HG03064 (cell line): ENCODE data around the gene NF2.
"Not testable (repeated sequence)": the region's sequence is repeated elsewhere in the genome, so short reads cannot be mapped to it uniquely, and the experiment has no call there.

Experiments used
- ATAC-seq: cut with Tn5 transposase; IDR thresholded peaks from one replicate; pipeline ENCODE4 v1.9.1; 2021; ENCODE audit warnings: low read depth; ENCODE audit not compliant: unreplicated experiment

NF2 gene

DNA sequence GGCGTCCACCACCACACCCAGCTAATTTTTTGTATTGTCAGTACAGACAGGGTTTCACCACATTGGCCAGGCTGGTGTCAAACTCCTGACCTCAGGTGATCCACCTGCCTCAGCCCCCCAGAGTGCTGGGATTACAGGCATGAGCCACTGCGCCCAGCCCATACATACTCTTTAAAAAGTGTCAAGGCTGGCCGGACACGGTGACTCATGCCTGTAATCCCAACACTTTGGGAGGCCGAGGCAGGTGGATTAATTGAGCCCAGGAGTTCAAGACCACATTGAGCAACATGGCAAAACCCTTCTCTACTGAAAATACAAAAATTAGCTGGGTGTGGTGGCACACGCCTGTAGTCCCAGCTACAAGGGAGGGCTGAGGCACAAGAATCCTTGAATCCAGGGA, 9.0 kb upstream of the NF2 start:
- ATAC-seq: not testable (repeated sequence)

DNA sequence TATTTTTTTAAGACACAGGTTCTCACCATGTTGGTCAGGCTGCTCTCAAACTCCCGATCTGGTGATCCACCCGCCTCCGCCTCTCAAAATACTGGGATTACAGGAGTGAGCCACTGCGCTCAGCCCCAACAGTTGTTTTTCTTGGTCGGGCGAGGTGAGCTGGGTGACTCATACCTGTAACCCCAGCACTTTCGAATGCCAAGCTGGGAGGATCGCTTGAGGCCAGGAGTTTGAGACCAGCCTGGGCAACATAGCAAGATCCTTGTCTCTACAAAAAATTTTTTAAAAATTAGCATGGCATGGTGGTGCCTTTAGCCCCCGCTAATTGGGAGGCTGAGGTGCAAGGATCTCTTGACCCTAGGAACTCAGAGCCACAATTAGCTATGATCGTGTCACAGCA, 7.0 kb upstream of the NF2 start:
- ATAC-seq: no peak

DNA sequence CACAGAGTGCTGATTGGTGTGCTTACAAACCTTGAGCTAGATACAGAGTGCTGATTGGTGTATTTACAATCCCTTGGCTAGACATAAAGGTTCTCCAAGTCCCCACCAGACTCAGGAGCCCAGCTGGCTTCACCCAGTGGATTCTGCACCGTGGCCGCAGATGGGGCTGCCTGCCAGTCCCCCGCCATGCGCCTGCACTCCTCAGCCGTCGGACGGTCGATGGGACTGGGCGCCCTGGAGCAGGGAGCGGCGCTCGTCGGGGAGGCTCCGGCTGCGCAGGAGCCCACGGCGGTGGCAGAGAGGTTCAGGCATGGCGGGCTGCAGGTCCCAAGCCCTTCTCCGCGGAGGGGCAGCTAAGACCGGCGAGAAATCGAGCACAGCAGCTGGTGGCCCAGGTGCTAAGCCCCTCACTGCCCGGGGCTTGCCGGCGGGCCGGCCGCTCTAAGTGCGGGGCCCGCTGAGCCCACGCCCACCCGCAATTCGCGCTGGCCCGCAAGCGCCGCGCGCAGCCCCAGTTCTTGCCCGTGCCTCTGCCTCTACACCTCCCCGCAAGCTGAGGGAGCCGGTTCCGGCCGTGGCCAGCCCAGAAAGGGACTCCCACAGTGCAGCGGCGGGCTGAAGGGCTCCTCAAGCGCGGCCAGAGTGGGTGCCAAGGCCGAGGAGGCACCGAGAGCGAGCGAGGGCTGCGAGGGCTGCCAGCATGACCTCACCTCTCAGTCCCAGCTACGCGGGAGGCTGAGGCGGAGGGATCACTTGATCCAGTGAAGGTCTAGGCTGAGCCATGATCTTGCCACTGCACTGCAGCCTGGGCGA, 5.4 kb upstream of the NF2 start:
- not testable (repeated sequence) for ATAC-seq

DNA sequence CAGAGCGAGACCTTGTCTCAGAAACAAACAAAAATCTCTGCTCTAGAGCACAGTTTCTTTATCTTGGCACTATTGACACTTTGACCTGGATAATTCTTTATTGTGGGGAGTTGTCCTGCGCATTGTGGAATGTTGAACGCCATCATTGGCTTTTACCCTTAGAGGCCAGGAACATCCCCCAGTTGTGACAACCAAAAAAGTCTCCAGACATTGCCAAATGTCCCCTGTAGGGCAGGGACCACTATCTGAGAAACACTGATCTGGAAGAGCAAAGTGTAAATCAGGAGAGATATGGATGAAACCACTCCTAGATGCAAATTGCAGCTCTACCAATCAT, 4.8 kb upstream of the NF2 start:
- ATAC-seq: no peak

DNA sequence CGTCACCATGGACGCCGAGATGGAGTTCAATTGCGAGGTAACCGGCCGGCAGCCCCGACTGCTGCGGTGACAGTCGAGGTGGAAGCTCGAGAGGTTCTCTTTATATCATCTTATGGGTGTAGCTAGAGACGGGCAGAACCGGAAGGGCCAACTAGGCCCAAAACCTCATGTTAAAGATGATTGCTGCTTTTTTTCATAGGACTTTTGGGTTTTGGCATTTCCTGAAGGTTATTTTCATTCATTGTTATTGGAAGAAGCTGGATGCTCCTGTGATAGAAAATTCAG, 585 bp downstream of the NF2 start:
- no peak for ATAC-seq

DNA sequence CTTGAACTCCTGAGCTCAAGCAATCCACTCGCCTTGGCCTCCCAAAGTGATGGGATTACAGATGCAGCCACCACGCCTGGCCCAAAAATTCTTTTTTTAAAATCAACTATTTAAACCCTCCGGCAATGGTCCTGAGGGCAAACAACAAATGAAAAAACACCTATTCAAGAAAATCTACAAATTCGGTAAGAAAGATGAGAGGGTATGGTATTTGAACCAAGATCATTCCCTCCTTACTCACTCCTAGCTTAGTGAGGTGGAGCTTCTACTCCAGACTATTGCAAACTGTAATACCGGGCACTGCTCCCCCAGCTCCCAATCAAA, 2.1 kb downstream of the NF2 start:
- ATAC-seq: no peak

DNA sequence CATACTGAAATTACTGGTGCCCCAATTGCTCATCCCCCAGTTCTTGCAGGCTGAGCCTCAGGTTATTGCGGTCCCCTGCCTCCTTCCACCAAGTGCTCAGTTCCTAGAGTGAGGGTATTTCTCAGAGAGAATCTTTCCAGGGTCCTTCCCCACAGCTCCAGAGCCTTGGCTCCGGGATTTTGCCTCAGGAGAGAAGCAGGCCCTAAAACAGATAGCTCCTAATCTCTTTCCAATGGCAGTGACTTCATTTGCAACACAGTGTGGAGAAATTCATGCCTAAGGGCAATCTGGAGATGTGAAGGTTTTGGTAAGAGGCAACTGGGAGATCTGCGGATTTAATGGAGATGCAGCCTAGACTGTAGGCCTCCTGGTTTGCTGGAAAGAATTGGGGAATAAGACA, 2.9 kb downstream of the NF2 start:
- no peak for ATAC-seq

DNA sequence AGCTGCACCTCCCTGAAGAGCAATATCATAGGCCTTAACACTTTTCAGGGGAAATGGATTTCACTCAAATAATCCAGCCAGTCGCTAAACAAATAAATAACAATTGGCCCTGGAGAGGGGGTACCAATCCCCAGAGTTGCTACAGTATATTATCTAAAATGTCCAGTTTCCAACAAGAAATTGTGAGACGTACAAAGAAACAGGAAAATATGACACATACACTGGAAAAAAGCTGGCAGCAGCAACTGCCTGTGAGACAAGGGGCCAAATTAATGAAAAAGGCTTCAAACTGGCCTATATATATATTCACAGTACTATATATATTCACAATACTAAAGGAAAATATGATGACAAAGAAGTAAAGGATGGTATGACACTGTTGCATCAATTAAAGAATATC, 4.0 kb downstream of the NF2 start:
- no peak for ATAC-seq

DNA sequence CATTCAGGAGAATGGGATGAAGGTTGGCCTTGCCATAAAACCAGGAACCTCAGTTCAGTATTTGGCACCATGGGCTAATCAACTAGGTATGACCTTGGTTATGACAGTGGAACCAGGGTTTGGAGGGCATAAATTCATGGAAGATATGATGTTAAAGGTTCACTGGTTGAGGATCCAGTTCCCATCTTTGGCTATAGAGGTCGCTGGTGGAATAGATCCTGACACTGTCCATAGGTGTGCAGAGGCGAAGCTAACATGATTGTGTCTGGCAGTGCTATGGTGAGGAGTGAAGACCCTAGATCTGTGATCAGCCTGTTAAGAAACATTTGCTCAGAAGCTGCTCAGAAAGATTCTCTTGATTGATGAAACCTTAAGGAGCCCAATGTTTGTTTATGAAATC, 5.7 kb downstream of the NF2 start:
- no peak for ATAC-seq

DNA sequence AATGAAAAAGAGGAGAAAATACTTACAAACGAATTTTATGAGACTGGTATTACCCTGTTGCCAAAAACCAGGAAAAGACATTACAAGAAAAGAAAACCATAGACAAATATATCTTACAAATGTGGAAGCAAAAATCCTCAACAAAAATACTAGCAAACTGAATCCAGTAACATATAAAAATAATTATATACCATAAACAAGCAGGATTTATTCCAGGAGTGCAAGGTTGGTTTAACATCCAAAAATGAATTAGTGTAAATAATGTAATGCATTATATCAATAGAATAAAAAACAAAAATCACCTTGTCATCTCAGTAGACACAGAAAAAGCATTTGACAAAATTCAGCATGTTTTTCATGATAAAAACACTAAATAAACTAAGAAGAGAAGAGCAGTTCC, 7.3 kb downstream of the NF2 start:
- no peak for ATAC-seq

DNA sequence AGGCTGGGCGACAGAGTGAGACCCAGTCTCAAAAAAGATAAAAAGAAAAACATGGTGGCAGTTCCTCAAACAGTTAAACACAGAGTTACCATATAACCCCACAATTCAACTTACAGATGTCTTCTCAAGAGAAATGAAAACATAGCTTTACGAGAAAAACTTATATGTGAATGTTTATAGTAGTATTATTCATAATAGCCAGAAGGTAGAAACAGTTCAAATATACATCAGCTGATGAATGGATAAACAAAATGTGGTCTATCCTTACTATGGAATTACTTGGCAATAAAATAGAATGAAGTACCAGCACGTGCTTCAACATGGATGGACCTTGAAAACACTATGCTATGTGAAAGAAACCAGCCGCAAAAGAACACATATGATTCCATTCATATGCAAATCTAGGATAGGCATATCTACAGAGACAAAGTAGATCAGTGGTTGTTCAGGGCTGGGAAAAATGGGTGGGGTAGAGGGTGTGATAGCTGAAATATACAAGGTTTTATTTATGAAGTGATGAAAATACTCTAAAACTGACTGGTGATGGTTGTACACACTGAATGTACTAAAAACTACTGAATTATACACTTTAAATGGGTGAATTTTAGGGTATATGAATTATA, 12.4 kb downstream of the NF2 start:
- no peak for ATAC-seq

DNA sequence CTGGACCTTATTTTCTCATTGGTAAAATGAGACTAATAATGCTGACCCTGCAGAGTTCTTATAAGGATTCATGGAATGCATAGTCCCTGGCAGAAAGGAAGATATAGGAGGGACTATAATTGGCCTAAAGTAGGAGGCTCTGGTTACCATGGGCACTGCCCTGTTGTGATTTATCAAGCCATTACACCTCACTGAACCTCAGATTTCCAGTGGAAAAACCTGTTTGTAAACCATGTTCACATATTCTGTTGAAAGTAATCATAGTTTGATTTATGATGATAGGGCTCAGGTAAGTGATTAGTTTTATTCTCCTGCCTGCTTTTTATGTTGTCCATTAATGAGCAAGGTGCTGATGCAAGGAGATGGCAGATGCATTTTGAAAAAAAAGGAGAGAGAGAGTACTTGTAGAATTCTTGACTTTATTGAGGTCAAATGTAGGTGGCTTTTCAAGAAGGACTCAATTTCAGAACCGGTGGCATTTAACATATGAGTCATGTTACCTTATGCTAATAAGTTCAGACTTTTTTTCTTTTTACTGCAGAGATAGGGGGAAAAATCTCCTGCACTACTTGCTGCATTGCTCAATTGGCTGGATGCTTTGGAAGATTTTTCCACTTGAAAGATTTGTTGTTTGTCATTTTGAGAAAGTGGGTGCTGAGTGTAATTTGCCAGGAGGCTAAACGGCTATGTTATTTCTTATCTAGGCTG, 14.6 kb downstream of the NF2 start:
- ATAC-seq: no peak

DNA sequence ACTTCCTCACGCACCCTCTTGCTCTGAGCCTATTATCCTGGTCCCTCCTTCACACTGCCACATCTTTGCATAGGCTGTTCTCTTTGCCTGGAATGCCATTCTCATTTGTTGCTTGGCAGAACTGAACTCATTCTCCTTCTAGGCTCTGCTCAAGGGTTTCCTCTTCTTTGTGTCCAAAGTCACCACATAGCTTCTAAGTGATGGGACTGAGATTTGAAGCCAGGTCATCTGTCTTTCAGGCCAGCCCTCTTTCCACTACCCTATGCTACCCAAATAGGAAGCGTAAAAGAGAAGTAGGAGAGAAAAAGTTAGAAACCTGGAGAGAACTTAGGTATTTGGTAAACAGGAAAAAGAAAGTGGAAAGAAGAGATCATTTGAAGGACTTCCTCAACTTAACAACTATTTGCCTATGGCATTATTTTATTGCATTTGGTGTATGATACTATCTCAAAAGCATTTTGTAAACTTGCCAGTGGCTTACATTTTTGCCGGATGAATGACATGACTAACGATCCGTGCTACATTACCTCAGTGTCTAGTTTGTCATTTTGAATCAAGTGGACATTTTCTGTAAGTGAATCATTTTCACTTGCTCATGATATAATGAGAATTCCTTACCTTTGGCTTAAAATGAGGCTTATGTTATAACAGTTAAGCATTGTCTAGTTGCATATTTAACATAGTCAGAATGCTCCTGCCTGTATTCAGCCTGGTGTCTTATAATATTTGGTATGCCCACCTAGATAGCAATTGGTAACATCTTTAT, 18.5 kb downstream of the NF2 start:
- no peak for ATAC-seq

DNA sequence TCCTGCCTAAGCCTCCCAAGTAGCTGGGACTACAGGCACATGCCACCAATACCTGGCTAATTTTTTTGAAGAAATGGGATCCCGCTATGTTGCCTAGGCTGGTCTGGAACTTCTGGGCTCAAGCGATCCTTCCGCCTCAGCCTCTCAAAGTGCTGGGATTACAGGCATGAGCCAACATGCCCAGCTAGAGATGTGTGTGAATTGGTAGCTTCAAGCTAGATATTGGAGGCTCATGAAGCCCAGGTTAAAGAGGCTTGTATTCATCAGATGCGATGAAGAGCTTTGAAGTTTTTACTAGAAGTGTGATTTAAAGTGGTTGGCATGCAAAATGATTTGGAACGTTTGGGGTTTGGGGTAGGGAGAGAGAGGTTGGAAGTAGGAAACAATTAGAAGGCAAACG, 19.6 kb downstream of the NF2 start:
- ATAC-seq: no peak

DNA sequence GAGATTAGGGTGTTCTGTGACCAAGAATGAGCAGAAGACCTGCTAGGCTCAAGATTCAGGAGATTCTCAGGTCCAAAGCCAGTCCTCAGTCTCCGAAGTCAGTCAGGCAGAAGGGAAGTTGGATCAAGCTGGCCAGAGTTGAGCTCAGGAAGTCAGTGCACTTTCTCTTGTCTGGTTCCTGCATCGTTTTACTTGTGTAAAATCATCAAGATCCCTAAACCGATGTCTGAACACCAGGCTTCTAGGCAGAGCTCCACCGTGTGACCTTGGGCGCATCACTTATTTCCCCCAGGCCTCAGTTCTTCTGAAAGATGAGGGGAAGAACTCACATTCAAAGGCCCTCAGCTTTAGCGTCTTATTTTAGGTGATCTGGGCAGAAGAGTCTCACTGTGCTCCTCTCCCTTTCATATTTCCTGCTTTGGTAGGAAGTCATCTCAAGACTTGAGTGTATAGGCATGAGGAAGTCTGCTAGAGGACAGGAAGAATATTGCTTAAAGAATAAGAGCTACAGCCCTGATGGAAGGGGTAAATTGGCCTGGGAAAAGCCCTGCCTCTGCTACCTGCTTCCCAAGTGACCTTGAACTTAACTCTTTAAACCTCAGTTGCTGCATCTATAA, 20.2 kb downstream of the NF2 start:
- no peak for ATAC-seq

DNA sequence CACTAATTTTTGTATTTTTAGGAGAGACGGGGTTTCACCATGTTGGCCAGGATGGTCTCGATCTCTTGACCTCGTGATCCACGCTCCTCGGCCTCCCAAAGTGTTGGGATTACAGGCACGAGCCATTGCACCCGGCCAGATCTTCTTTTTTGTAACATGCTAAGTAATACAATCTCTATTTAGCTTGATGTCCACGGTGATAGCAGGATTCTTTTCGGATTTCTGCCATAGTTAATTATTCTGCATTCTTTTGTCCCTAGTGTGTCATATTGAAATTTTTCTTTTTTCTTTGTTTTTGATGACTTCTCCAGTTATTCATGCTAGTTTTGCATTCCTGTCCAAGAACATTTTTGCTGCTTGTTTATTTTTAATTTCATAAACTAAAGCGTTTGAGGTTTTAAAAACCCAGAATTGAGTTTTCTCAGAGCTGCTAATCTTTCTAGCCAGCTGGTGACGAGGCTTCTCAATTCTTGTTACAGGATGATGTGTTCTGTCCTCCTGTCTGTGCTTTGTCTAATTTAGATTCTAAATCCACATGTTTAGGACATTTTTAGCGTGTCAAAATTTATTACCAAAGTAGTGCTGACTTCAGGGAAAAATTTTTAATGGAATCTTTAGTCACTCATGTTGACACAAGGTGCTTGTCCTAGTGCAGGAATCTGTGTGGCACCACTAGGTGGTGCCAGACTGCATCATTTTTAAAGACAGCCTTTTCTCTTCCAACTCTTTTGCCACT, 21.8 kb downstream of the NF2 start:
- no peak for ATAC-seq

DNA sequence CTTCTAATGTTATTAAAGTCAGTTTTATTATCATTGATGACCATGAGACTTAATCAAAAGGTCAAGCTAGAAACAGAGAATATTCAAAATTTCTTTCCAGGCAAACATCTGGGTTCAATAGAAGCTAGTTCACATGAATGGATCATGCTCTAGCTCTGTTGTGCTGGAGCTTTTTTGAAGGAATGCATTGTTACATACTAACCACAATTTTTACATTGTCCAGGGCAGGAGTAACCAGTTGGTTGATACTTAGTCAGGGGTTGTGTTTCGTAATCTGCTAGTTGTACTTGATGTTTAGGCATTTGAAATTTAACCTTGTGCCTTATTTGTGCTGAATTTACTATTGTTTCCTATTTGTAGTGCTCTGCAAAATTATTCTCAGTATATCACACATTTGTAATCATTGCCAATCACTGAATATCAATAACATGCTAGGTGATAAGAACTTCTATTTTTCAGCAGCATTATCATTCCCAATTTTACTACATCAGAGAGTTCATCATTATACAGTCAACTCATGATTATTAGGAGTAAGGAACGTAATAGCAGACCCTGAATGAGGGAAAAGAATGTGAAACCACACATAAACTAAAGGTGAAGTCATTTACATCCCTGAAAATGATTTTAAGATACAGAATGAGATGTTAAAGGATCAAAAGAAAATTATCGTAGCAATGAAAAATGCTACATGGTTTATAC, 23.2 kb downstream of the NF2 start:
- no peak for ATAC-seq

DNA sequence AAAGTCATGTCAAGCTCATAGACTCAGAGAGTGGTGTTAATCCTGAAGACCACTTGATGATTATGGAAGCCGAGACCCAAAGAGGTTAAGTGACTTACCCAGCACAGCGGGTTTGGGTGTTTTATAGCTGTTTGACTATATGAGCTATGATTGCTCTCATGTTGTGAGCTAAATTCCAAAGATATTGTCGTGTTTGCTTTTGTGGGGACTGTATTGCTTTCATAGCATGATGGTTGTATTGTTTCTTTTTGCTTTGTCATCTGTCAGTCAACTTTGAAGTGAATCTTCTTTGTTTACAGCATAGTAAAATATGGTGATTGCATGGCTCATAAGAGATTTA, 23.7 kb downstream of the NF2 start:
- ATAC-seq: no peak

DNA sequence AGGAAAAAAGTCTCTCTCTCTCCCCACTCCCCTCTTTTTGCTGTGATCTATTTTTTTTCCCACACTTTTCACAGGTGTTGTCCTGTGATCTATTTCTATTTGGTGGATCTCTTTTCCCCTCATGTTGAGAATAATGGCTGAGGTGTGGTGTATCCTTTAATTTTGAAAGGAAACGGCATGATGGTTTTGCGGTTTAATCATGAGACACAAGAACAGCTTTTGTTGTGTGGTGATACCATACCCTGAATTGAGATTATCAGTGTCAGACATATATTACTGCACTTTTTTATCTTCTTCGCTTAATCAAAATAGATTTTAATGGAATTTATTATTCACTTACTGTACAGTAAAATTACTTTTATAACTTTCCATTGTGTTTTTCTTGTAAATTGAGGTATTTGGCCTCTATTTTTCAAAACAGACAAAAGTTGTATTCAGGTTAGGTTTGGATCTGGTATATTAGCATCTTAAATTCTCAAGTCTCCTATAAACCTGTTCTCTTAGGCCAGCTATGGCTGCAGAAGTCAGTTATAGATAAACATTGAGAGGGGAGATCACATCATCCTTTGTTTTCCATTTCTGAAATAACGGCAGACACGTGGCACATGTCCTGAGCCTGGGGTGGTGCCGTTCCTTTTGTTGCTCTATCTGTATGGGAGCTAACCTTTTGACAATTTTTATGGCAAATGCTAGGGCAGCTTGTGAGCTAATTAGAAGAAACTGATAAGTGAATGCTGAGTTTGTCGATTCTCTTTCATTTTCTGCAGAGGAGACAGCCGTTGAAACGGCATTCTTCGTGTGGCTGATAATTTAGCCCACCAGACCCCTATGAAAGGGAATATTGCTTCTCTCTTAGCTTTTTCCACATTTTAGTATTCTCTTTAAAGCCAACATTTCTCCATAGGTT, 25.8 kb downstream of the NF2 start:
- no peak for ATAC-seq
